ENCODE data around the gene SORCS1.

- TF ChIP-seq, protein P1, sequence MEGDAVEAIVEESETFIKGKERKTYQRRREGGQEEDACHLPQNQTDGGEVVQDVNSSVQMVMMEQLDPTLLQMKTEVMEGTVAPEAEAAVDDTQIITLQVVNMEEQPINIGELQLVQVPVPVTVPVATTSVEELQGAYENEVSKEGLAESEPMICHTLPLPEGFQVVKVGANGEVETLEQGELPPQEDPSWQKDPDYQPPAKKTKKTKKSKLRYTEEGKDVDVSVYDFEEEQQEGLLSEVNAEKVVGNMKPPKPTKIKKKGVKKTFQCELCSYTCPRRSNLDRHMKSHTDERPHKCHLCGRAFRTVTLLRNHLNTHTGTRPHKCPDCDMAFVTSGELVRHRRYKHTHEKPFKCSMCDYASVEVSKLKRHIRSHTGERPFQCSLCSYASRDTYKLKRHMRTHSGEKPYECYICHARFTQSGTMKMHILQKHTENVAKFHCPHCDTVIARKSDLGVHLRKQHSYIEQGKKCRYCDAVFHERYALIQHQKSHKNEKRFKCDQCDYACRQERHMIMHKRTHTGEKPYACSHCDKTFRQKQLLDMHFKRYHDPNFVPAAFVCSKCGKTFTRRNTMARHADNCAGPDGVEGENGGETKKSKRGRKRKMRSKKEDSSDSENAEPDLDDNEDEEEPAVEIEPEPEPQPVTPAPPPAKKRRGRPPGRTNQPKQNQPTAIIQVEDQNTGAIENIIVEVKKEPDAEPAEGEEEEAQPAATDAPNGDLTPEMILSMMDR (IDR thresholded peaks at IDR 0.05 in 2 of 3, conservative IDR thresholded peaks at IDR 0.05 in 1 of 3; ENCODE audit: borderline replicate concordance in 1 of 3, insufficient read depth in 1 of 3, low read depth in 2 of 3, low read length in 2 of 3), result no peak
- no peak for TF ChIP-seq POLR2A (IDR thresholded peaks at IDR 0.05; ENCODE audit: borderline replicate concordance, extremely low read depth, insufficient read depth, insufficient read length)
These were observed 37.9 kb downstream of the SORCS1 start for GRCh38 chr10:107126512-107127065.

Data from HCT116 (cell line).